Ishikawa (cell line): Measurements from ENCODE around the gene CASD1.
A peak's percentile ranks its signal among the peaks of the same experiment; 100 is the strongest.

Source experiments
- CEBPB ChIP-seq: IDR thresholded peaks from 2 replicates; pipeline ENCODE4 v1.6.1; 2012
- CREB1 ChIP-seq: IDR thresholded peaks from 2 replicates; pipeline ENCODE4 v1.6.1; 2012; ENCODE audit warnings: low read depth
- EGR1 ChIP-seq: IDR thresholded peaks from 2 replicates; pipeline ENCODE4 v1.6.1; 2012
- EP300 ChIP-seq: IDR thresholded peaks from 2 replicates; pipeline ENCODE4 v1.6.1; 2012; ENCODE audit warnings: borderline replicate concordance
- FOXM1 ChIP-seq: IDR thresholded peaks from 2 replicates; pipeline ENCODE4 v1.6.1; 2012; ENCODE audit warnings: low read depth, borderline replicate concordance
- MAX ChIP-seq: IDR thresholded peaks from 2 replicates; pipeline ENCODE4 v1.6.1; 2012
- NFIC ChIP-seq: IDR thresholded peaks from 2 replicates; pipeline ENCODE4 v1.6.1; 2012
- RAD21 ChIP-seq: IDR thresholded peaks from 2 replicates; pipeline ENCODE4 v1.6.1; 2012; ENCODE audit warnings: low read depth
- REST ChIP-seq: IDR thresholded peaks from 2 replicates; pipeline ENCODE4 v1.6.1; 2012; ENCODE audit warnings: low read depth, mild to moderate bottlenecking
- TAF1 ChIP-seq: IDR thresholded peaks from 2 replicates; pipeline ENCODE4 v1.6.1; 2012; ENCODE audit warnings: low read depth, mild to moderate bottlenecking
- TCF12 ChIP-seq: IDR thresholded peaks from 2 replicates; pipeline ENCODE4 v1.6.1; 2012; ENCODE audit warnings: low read depth
- TEAD4 ChIP-seq: IDR thresholded peaks from 2 replicates; pipeline ENCODE4 v1.6.1; 2012
- USF1 ChIP-seq: IDR thresholded peaks from 2 replicates; pipeline ENCODE4 v1.6.1; 2012
- YY1 ChIP-seq: IDR thresholded peaks from 2 replicates; pipeline ENCODE4 v1.6.1; 2012; ENCODE audit warnings: low read depth
- ZBTB7A ChIP-seq: IDR thresholded peaks from 2 replicates; pipeline ENCODE4 v1.6.1; 2012; ENCODE audit warnings: low read depth

The CASD1 gene

DNA sequence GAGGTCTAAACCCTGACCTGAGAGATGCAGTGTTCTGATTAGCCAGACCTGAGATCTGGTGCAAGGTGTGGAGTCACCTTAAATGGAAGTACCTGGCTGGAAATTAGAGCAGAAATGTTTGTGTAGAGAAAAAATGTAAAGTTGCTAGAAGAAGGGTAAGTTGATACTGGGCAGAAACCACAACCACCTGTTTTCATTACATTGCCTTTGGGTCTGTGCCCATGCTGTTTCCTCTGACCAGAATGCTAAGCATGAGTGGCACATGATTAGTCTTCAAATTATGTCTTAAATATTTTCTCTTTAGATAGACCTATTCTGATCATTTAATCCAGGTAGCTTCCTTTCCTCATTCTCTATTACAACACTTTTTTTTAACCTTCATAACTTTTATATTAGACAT, 69.0 kb downstream of the CASD1 start:
- peak; percentile 40; the same call in 1 of the 2 replicates for TF ChIP-seq NFIC
- peak; percentile 39; the same call in 1 of the 2 replicates for TF ChIP-seq TEAD4
- no peak for TF ChIP-seq EGR1
- TF ChIP-seq EP300, result peak; percentile 36; the same call in 1 of the 2 replicates
- TF ChIP-seq TCF12, result peak; percentile 27; the same call in 1 of the 2 replicates
- no peak for TF ChIP-seq FOXM1
- no peak for TF ChIP-seq REST

DNA sequence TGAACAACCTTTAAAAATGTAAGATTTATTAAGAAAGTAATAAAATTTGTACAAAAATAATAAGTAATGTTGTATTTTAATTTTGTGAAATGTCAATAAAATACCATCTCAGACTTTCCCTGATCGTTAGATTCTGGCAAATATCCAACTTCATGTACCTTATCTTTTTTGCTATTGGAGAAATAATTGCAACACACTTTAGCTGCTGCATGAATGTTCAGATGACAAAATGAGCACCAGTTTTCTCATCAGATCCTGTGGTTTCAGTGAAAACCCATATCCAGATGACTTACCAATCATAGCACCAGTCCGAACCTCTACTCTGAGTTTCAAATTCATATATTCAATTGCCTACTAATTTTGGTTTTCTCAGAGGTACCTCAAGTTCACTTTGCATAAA, 69.9 kb downstream of the CASD1 start:
- TF ChIP-seq CREB1 (no peak), FOXM1 (no peak), USF1 (no peak), EP300 (no peak), TCF12 (no peak), ZBTB7A (no peak), NFIC (no peak), RAD21 (no peak), TAF1 (no peak), CEBPB (no peak), MAX (no peak), TEAD4 (no peak), EGR1 (no peak), YY1 (no peak), REST (no peak)

DNA sequence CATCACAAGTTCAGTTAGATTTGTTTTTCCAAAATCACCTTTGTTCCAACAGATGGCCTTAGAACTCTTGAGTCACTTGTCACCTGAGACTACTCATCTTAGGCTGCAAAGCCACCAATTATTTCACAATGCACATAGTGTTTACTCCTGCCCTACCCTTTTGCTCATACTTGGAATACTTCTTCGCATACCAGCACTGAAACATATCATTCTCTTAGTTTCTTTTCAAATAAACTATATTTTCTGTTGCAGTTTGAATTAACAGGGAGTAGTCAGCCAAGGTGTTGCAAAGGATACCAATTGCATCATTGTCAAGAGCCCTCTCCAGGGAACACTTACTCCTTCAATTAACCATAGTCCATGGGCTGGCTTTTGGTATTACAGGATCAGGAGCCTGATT, 71.0 kb downstream of the CASD1 start:
- TF ChIP-seq TEAD4 (peak; percentile 98), TCF12 (peak; percentile 87), YY1 (no peak), ZBTB7A (no peak), FOXM1 (peak; percentile 84), CEBPB (peak; percentile 96), EGR1 (no peak; the same call in 1 of the 2 replicates), USF1 (no peak), TAF1 (no peak), CREB1 (no peak), RAD21 (no peak), NFIC (peak; percentile 25; the same call in 1 of the 2 replicates), MAX (peak; percentile 46; the same call in 1 of the 2 replicates), REST (no peak), EP300 (peak; percentile 80; the same call in 1 of the 2 replicates)

DNA sequence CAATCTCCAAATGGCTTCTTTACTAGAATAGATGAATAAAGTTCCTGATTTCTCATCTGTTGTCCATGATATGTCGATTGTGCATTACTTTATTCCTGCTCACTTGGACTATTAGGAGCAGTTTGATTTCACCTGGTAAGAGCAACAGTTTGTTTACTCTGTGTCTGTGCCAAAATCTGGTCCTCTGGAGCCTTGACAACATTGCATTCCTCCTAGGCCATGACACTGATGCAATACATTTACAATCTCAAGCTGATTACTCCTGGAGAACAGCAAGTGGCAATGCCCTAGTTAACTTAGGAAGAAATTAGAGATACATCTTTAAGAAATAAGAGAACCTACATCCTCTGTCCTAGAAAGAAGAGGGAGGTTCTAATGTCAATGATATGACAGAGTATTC, 74.5 kb downstream of the CASD1 start:
- TF ChIP-seq TCF12, result no peak
- no peak for TF ChIP-seq TAF1
- TF ChIP-seq RAD21, result no peak
- no peak for TF ChIP-seq REST
- peak; percentile 54; the same call in 1 of the 2 replicates for TF ChIP-seq CEBPB
- TF ChIP-seq NFIC, result 0 out of 2 replicates have a peak, but pooled peaks have one; percentile 27
- TF ChIP-seq EP300, result no peak
- TF ChIP-seq TEAD4, result 0 out of 2 replicates have a peak, but pooled peaks have one; percentile 25
- TF ChIP-seq FOXM1, result no peak
